DND-41 (cell line): ENCODE results near the gene LIN54.

Experiments
- EZH2 ChIP-seq: IDR thresholded peaks from 3 replicates; pipeline ENCODE4 v1.6.1; 2012; ENCODE audit warnings: borderline replicate concordance, low read depth, mild to moderate bottlenecking, moderate library complexity, low read length, inconsistent platforms; ENCODE audit not compliant: severe bottlenecking
- TF ChIP-seq, protein P1 (sequence below): IDR thresholded peaks from 2 replicates; pipeline ENCODE4 v1.5.1; 2012; ENCODE audit warnings: borderline replicate concordance, low read length, moderate library complexity, mild to moderate bottlenecking; ENCODE audit not compliant: poor library complexity, severe bottlenecking; ENCODE audit errors: extremely low read depth

GRCh38 chr4:82939414-82939813 lies 71.2 kb downstream of the LIN54 start:
- no peak for TF ChIP-seq EZH2
- TF ChIP-seq, protein P1, sequence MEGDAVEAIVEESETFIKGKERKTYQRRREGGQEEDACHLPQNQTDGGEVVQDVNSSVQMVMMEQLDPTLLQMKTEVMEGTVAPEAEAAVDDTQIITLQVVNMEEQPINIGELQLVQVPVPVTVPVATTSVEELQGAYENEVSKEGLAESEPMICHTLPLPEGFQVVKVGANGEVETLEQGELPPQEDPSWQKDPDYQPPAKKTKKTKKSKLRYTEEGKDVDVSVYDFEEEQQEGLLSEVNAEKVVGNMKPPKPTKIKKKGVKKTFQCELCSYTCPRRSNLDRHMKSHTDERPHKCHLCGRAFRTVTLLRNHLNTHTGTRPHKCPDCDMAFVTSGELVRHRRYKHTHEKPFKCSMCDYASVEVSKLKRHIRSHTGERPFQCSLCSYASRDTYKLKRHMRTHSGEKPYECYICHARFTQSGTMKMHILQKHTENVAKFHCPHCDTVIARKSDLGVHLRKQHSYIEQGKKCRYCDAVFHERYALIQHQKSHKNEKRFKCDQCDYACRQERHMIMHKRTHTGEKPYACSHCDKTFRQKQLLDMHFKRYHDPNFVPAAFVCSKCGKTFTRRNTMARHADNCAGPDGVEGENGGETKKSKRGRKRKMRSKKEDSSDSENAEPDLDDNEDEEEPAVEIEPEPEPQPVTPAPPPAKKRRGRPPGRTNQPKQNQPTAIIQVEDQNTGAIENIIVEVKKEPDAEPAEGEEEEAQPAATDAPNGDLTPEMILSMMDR = no peak
